NCI-H1694 (cell line): Measurements from ENCODE around the gene MRPL49.
A peak's percentile ranks its signal among the peaks of the same experiment; 100 is the strongest.

ENCODE experiments used
- DNase-seq: peaks from one replicate; lab custom pipeline; 2025; lab: John Stamatoyannopoulos, UW

Gene MRPL49

GRCh38 chr11:65121865-65122696 is at the start of gene MRPL49, which contains the start of gene FAU:
Gene MRPL49, plus strand, starts transcription at chr11:65122321. Its CDS starts 26 bp downstream, at chr11:65122347.
Gene FAU, minus strand, starts transcription at chr11:65122134. Its CDS starts 321 bp downstream, at chr11:65121813.
- DNase-seq: peak; percentile 89

GRCh38 chr11:65072631-65072966 is 49.5 kb upstream of the MRPL49 start:
- no peak for DNase-seq

- no peak for DNase-seq
Observed at GRCh38 chr11:65077451-65077850, 44.7 kb upstream of the MRPL49 start.

- peak; percentile 46 for DNase-seq
Observed at GRCh38 chr11:65078151-65078550, 44.0 kb upstream of the MRPL49 start.

- no peak for DNase-seq
Observed at GRCh38 chr11:65078786-65079342, 43.3 kb upstream of the MRPL49 start.

- DNase-seq: no peak
Observed at GRCh38 chr11:65083134-65083833, 38.8 kb upstream of the MRPL49 start.

- peak; percentile 91 for DNase-seq
Observed at GRCh38 chr11:65083834-65084597, 38.1 kb upstream of the MRPL49 start, which contains the start of the genes CDCA5 and ZFPL1. Gene CDCA5, minus strand, starts transcription at chr11:65084040. Its CDS starts 62 bp downstream, at chr11:65083978. Gene ZFPL1, plus strand, starts transcription at chr11:65084222. Its CDS starts 477 bp downstream, at chr11:65084699.

GRCh38 chr11:65084598-65085375 is 37.3 kb upstream of the MRPL49 start:
- DNase-seq: no peak

- DNase-seq: no peak
Observed at GRCh38 chr11:65085446-65085845, 36.7 kb upstream of the MRPL49 start.

GRCh38 chr11:65086809-65087208 is 35.3 kb upstream of the MRPL49 start:
- DNase-seq: no peak

- DNase-seq: no peak
Observed at GRCh38 chr11:65087216-65087615, 34.9 kb upstream of the MRPL49 start.

GRCh38 chr11:65087827-65088226 is 34.3 kb upstream of the MRPL49 start:
- DNase-seq: no peak

GRCh38 chr11:65089621-65090020 is 32.5 kb upstream of the MRPL49 start:
- DNase-seq: no peak

- no peak for DNase-seq
Observed at GRCh38 chr11:65090628-65091027, 31.5 kb upstream of the MRPL49 start.

- no peak for DNase-seq
Observed at GRCh38 chr11:65095427-65095826, 26.7 kb upstream of the MRPL49 start.

GRCh38 chr11:65095974-65096806 is 25.9 kb upstream of the MRPL49 start, which contains the start of gene VPS51:
Gene VPS51, plus strand, starts transcription at chr11:65096214. Its CDS starts 37 bp downstream, at chr11:65096251.
- peak; percentile 65 for DNase-seq

- DNase-seq: no peak
Observed at GRCh38 chr11:65096926-65097325, 25.2 kb upstream of the MRPL49 start.

GRCh38 chr11:65100674-65101350 is 21.3 kb upstream of the MRPL49 start:
- DNase-seq: no peak
